Esophagus squamous epithelium (tissue), 4 donors: ENCODE results near the gene SLC24A3.

Source experiments
- POLR2A ChIP-seq, 4 donors: fragments of 450-650 bp; IDR thresholded peaks; one replicate each; pipeline ENCODE4 v1.6.1; 2017; ENCODE audit warnings: antibody characterized with exemption in 4 of 4, mild to moderate bottlenecking in 4 of 4, moderate library complexity in 3 of 4
- TF ChIP-seq, protein P1 (sequence below), 6 experiments: fragments of 450-650 bp in 4 of 6; fragments of 200-600 bp in 2 of 6; sonication (generic) in 2 of 6; IDR thresholded peaks; one replicate each; pipeline ENCODE4 v1.5.1; 2016 to 2019; ENCODE audit warnings: antibody characterized with exemption in 6 of 6, mild to moderate bottlenecking in 4 of 6, moderate library complexity in 4 of 6

DNA sequence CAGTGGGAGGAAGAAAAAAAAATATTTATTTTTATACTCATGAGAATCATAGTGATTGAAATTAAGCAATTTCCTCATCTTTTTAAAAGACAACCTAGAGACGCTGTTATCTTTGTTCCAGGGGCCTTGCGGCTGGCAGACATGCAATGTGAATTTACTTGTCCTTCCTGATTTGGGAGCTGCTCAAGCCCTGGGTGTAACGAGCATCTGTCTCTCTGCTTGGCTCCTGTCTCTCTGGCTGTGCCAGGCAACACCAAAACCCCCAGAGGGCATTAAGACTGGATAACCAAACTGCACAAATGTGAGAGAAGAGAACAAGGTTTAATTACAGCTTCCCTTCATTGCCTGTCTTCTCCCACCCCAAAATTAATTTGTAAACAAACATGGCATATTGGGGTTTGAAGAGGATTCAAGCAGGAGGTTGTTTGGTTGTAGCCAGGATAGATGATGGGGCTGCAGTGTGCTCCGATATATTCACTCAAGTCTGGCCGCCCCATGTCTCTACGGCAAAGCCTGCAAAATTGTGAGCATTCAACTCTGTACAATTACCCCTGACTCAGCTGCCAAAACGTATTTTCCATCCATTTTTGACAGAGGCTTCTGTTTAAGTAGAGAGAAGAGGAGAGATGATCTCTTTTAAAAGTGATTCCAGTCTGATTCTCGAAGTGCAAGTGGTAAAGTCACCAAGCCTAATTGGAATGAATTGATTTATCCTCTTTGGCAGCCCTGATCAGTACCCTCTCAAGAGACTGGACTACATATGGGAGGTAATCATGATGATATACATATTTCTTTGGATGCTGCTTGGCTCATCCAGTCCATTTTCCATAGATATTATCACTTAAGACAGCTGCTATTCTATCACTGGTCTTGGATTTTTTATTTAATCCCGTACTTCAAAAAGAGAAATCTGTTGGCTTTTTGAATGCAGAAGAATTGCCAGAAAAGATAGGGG lies 170.2 kb downstream of the SLC24A3 start:
- TF ChIP-seq, protein P1, sequence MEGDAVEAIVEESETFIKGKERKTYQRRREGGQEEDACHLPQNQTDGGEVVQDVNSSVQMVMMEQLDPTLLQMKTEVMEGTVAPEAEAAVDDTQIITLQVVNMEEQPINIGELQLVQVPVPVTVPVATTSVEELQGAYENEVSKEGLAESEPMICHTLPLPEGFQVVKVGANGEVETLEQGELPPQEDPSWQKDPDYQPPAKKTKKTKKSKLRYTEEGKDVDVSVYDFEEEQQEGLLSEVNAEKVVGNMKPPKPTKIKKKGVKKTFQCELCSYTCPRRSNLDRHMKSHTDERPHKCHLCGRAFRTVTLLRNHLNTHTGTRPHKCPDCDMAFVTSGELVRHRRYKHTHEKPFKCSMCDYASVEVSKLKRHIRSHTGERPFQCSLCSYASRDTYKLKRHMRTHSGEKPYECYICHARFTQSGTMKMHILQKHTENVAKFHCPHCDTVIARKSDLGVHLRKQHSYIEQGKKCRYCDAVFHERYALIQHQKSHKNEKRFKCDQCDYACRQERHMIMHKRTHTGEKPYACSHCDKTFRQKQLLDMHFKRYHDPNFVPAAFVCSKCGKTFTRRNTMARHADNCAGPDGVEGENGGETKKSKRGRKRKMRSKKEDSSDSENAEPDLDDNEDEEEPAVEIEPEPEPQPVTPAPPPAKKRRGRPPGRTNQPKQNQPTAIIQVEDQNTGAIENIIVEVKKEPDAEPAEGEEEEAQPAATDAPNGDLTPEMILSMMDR (IDR thresholded peaks at IDR 0.05), result no peak
- TF ChIP-seq POLR2A (IDR thresholded peaks at IDR 0.05), result no peak
